Stimulated activated CD8-positive, alpha-beta memory T cell treated with anti-CD3 and anti-CD28 coated beads, Interleukin-12 subunit alpha, Interleukin-12 subunit beta, amount 100 ng/mL, for 24 hours (primary cell): Measurements from ENCODE around the gene FAN1.
"Not testable (repeated sequence)": the region's sequence is repeated elsewhere in the genome, so short reads cannot be mapped to it uniquely, and the experiment has no call there.

Source experiments
- DNase-seq: peaks from one replicate; pipeline ENCODE4 v3.0.0-alpha.2; 2020; ENCODE audit errors: extremely low read depth

Gene FAN1

DNA sequence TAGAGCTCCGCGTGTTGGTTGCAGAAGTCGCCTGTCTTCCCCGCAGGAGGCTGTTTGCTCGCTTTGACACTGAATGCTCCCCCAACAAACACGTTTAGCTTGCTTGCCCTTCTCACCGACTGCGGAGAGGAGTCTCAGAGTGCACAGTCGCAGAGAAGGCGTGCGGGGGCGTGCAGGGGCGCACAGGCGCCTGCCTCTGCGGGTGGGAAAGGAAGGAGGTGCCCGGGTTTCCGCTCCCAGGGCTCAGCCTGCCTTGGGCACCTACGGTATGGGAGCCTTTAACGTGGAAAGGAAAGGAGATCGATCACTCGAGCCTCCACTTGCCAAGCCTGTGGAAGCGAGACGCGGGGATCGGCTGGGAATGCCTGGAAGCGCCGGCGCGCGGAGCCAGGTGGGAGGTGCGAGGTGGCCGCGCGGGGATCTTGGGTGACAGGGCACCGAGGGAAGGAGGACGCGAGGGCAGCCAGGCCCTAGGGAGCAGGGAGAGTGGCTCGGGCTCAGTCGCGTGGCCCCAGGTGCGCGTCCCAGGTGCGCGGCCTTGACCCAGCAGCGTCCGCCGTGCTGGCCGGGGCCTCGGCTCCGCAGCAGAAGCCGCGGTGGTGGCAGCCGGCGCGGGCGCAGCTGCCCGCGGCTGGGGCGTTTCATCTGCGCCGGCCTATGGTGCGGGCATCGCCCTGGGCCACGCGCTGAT lies at the start of gene FAN1:
Gene FAN1, plus strand, starts transcription at position 419 of the 691 bp plus-strand sequence. CDS start 749 bp downstream, outside the sequence.
- DNase-seq: peak; percentile 53

GRCh38 chr15:30859091-30859874 lies 44.4 kb upstream of the FAN1 start:
- DNase-seq: no peak

GRCh38 chr15:30865257-30865656 lies 38.5 kb upstream of the FAN1 start:
- DNase-seq: no peak

DNA sequence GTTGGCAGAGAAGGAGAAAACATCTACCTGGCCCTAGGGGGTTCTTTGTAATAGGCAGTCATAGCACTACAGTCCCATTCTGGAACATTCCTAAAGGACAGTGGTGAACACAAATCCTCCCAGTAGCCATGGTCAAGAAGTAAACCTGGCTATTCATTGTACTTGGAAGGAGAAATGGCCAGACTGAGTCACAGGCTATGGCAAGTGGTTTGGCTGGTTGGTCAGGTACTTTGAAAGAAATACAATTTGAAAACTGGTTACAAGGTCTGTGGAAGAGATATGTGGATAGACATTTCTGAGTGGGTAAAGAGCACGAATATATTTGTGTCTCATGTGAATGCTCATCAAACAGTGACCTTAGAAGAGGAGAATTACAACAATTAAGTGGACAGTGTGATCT lies 33.0 kb upstream of the FAN1 start:
- DNase-seq: no peak

- no peak for DNase-seq
These were observed 31.4 kb upstream of the FAN1 start for GRCh38 chr15:30872341-30872748.

- no peak for DNase-seq
These were observed 26.6 kb upstream of the FAN1 start for GRCh38 chr15:30877070-30877469.

GRCh38 chr15:30878515-30878914 lies 25.2 kb upstream of the FAN1 start:
- DNase-seq: no peak

DNA sequence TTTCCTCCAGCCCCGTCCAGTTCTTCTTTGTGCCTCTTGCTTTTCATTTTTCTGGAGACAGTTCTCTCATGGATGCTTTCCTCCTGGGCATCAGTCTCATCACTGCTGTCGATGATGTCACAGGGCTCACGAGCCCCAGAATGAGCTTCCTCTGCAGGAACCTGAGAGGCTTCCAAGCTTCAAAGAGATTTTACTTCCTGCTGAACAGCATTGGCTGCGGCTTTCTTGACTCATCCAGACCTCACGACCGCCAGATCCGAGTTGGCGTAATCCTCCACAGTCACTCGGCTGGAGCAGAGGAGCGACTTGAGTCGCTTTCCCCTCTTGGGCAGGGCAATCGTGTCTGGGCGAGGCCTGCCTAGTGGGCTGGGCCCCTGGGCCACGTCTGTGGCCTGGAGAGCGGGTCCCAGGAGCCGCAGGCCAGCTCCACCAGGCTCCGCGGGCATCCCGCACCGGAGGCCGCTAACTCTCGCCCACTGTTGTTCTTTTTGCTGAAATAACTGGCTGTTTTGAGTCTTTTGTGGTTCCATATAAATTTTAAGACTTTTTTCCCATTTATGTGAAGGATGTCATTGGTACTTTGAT lies 20.8 kb upstream of the FAN1 start:
- DNase-seq: no peak

DNA sequence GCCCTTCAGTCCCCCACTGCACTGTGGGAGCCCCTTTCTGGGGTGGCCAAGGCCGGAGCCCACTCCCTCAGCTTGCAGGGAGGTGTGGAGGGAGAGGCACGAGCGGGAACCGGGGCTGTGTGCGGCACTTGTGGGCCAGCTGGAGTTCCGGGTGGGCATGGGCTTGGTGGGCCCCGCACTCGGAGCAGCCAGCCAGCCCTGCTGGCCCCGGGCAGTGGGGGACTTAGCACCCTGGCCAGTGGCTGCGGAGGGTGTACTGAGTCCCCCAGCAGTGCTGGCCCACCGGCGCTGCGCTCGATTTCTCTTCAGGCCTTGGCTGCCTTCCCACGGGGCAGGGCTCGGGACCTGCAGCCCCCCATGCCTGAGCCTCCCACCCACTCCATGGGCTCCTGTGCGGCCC lies 20.0 kb upstream of the FAN1 start:
- DNase-seq: not testable (repeated sequence)

GRCh38 chr15:30885814-30886213 lies 17.9 kb upstream of the FAN1 start:
- DNase-seq: no peak

DNA sequence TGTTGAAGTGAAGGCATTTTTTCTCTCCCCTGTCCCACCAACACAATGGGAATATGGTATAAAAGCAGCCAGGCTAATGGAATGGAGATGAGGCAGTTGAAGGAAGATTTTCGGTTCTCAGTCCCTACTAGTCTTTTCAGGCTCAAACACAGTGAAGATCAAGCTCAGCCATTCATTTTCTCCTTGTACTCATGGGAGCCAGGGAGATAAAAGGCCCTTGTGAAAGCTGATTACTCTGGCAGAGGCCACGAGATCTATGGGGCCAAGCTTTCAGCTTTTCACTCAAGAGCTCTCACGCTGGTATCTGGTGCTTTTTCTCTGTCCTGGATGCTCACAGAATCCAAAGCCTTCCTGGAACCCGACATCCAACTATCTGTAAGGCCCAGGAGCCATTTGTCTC lies 14.5 kb upstream of the FAN1 start:
- no peak for DNase-seq

- DNase-seq: no peak
These were observed 8.1 kb upstream of the FAN1 start for GRCh38 chr15:30895461-30896210.

DNA sequence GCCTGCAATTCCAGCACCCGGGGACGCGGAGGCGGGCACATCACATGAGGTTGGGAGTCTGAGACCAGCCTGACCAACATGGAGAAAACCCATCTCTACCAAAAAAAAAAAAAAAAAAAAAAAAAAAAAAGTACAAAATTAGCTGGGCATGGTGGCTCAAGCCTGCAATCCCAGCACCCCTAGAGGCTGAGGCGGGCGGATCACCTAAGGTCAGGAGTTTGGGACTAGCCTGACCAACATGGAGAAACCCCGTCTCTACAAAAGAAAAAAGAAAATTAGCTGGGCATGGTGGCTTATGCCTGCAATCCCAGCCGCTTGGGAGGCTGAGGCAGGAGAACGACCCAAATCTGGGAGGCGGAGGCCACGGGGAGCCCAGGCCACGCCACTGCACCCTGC lies 7.5 kb upstream of the FAN1 start:
- DNase-seq: no peak

DNA sequence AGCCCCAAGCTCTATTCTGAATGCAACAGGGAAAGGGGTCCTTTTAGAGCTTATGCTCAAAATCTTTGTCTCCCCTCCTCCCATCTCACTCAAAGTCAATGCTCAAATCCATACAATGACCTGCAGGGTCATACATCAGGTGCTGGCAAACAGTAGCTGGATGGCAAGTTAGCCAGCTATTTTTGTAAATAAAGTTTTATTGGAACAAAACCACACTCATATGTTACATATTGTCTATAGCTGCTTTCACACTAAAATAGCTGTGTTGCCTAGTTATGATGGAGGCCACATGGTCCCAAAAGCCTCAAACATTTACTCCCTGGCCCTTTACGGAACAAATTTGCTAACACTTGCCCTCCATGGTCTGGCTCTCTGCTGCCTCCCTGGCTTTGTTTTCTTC lies 1.8 kb upstream of the FAN1 start:
- DNase-seq: no peak

- DNase-seq: no peak
These were observed 1.1 kb downstream of the FAN1 start for GRCh38 chr15:30904812-30905211.

DNA sequence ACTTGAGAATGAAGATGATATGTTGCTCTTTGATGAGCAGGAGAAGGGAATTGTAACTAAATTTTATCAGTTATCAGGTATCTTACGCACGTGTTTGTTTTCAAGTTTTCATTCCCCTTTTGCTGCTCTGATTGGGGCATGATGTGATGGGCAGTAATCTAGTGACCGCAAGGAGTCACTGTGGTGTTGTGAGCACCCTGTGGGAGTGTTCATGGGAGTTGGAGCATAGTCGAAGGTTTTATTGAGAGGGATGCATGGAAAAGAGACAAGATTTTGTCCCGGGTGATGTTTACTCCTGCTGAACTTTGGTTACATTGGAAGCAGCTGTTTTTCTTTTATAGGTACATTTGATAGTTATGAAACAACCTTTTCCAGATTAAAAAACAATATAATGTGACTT lies 2.1 kb downstream of the FAN1 start:
- DNase-seq: no peak

- DNase-seq: no peak
These were observed 2.7 kb downstream of the FAN1 start for GRCh38 chr15:30906366-30906765.

GRCh38 chr15:30913761-30914160 lies 10.0 kb downstream of the FAN1 start:
- DNase-seq: no peak

DNA sequence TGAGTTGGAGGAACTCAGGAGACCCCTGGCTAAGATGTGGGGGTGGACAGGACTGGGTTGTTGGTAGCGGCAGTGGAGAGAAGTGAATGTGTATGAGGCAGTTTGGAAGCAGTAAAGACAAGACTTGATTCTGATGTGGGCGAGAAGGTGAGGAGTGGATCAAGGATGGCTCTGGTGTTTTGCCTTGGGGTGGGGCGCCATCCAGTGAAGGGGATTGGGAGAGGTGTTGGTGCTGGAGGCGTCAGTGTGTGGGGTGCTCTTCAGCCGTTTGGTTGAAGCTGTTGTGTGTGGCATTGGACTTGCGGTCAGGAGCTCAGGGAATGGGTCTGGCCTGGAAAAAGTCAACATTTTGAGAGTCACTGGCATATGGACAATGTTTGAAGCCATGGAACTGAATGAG lies 13.3 kb downstream of the FAN1 start:
- DNase-seq: no peak

DNA sequence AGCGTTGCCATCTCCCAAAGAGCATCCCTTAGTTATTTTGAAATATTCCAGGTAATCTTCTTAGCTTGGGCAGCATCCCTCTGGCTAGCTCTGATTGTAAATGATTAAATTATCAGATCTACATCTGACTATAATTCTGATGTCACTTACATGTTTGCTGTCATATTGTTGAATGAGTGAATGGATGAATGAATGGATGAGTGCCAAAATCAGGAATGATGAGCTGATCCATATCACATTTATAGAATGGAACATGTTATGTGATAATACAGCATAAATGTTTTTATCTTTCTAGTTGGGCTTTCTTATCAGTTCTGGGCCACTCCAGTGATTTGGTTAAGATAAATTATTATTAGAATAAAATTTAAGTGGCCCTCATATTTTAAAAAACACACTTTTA lies 14.0 kb downstream of the FAN1 start:
- DNase-seq: no peak

GRCh38 chr15:30918366-30918765 lies 14.7 kb downstream of the FAN1 start:
- DNase-seq: no peak

DNA sequence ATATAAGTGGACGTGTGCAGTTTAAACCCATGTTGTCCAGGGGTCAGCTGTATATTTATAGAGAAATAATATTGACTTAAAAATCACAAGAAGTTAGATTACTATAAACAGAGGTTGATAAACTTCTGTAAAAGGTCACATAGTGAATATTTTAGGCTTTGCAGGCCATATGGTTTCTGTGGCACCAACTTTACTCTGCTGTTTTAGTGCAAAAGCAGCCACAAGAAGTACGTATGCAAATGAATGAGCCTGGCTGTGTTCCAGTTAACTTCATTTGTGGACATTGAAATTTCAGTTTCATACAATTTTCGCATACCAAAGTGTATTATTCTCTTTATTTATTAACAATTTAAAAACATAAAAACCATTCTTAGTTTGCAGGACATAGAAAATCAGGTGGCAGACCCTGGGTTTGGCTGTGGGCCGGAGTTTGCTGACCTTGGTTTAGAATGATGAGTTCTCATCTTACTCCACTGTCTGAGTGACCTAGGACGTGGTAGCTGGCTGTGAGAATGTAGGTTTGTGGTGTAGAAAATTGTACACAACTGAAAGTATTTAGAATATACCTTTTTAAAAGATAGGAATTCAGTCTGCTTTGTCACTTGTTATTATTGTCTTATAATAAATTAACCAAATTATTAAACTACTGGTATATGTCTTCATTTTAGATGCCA lies 16.3 kb downstream of the FAN1 start:
- DNase-seq: no peak
